Caco-2 (cell line): ENCODE results near the gene CRYGA. TPM values are rescaled to one million over a fixed set of nuclear protein-coding genes. Genes with fewer than 3 reads are reported as not detected.

Experiments
- Bru-seq: library from RNA; stranded (reverse); fragments of 400-500 nt; gene quantifications from one replicate; lab custom pipeline; 2021; lab: Mats Ljungman, UMichigan
- BruChase-seq, 2 experiments: library from RNA; stranded (reverse); fragments of 400-500 nt; gene quantifications; one replicate each; lab custom pipeline; 2021; lab: Mats Ljungman, UMichigan
- BruUV-seq: library from RNA; stranded (reverse); fragments of 400-500 nt; replicated peaks from 2 replicates; lab custom pipeline; 2021; lab: Mats Ljungman, UMichigan
- CTCF ChIA-PET: fragments of 300-600 bp; sonication (Branson Sonifier 250); formaldehyde crosslinking; loops from one replicate; lab custom pipeline; 2022; ENCODE audit warnings: antibody characterized with exemption; lab: Charles Lee
- POLR2A ChIA-PET: fragments of 300-600 bp; sonication (Branson Sonifier 250); formaldehyde crosslinking; loops from one replicate; lab custom pipeline; 2022; ENCODE audit warnings: antibody characterized with exemption; lab: Charles Lee
- DNase-seq, 2 experiments: peaks; one replicate each; pipeline versions ENCODE4 v3.0.0 to v3.0.0-alpha.2; 2020 to 2022
- H3K27me3 ChIP-seq: replicated peaks from 2 replicates; pipeline ENCODE4 v1.6.0; 2011; ENCODE audit warnings: low read length; ENCODE audit not compliant: control insufficient read depth, insufficient read depth
- H3K36me3 ChIP-seq: 2 replicates; pipeline ENCODE4 v1.5.1; 2011; ENCODE audit warnings: low read length; ENCODE audit not compliant: control insufficient read depth, insufficient read depth
- H3K4me1 ChIP-seq: fragments of 250-450 bp; sonication (Bioruptor Pico); 2 replicates; pipeline ENCODE4 v1.5.1; 2020; ENCODE audit warnings: mild to moderate bottlenecking
- H3K4me3 ChIP-seq: 2 replicates; pipeline ENCODE4 v1.5.1; 2011; ENCODE audit warnings: low read depth, mild to moderate bottlenecking, control low read depth, low read length
- H3K9me3 ChIP-seq: fragments of 250-450 bp; sonication (Bioruptor Pico); 2 replicates; pipeline ENCODE4 v1.5.1; 2020; ENCODE audit warnings: mild to moderate bottlenecking, moderate library complexity
- H3K27ac Mint-ChIP-seq: one replicate; pipeline ENCODE4 v1.8.0; 2022; ENCODE audit warnings: mixed read lengths; ENCODE audit not compliant: unreplicated experiment
- H3K27me3 Mint-ChIP-seq: one replicate; pipeline ENCODE4 v1.8.0; 2022; ENCODE audit warnings: mixed read lengths; ENCODE audit not compliant: insufficient read depth, unreplicated experiment
- H3K36me3 Mint-ChIP-seq: one replicate; pipeline ENCODE4 v1.8.0; 2022; ENCODE audit warnings: mild to moderate bottlenecking, mixed read lengths; ENCODE audit not compliant: insufficient read depth, unreplicated experiment
- H3K4me1 Mint-ChIP-seq: one replicate; pipeline ENCODE4 v1.8.0; 2022; ENCODE audit warnings: low read depth, mixed read lengths; ENCODE audit not compliant: unreplicated experiment
- H3K4me3 Mint-ChIP-seq: one replicate; pipeline ENCODE4 v1.8.0; 2022; ENCODE audit warnings: mild to moderate bottlenecking, moderate library complexity, mixed read lengths; ENCODE audit not compliant: unreplicated experiment
- H3K9me3 Mint-ChIP-seq: one replicate; pipeline ENCODE4 v1.8.0; 2022; ENCODE audit warnings: mixed read lengths; ENCODE audit not compliant: unreplicated experiment
- CTCF ChIP-seq, 2 experiments: fragments of 200-600 bp in 1 of 2; IDR thresholded peaks; 1 replicate in 1 of 2; 2 replicates in 1 of 2; pipeline versions ENCODE4 v1.5.1 to v1.8.0; 2011 to 2022; ENCODE audit warnings: antibody characterized with exemption in 1 of 2, control low read depth in 1 of 2, inconsistent platforms in 1 of 2, low read depth in 1 of 2, low read length in 1 of 2, mild to moderate bottlenecking in 1 of 2, moderate library complexity in 1 of 2; ENCODE audit not compliant: insufficient read depth in 1 of 2, severe bottlenecking in 1 of 2, unreplicated experiment in 1 of 2
- intact Hi-C: fragments of 100-400 bp; cut with micrococcal nuclease; formaldehyde crosslinking; loops from one replicate; pipeline ENCODE4 v1.10.0; 2022; ENCODE audit not compliant: unreplicated experiment
- long read RNA-seq: library from polyadenylated mRNA; stranded (forward); transcript quantifications from one replicate; pipeline ENCODE4 v2.0.0, GENCODE V29; 2022
- total RNA-seq: library from RNA; stranded (reverse); gene quantifications from 2 replicates; pipeline ENCODE4 v1.2.3, GENCODE V29; 2022

The CRYGA gene
- total RNA-seq: not detected in 2 replicates
- not detected for Bru-seq, nascent RNA
- BruChase-seq, experiment 1, labeled RNA remaining after a 2-hour chase: not detected
- not detected for BruChase-seq, experiment 2, labeled RNA remaining after a 6-hour chase
- long read RNA-seq: 0 reads

- Mint-ChIP-seq H3K4me3 (no peak within 1 kb of the TSS), H3K9me3 (no peaks in the 10 kb centered on the region), H3K27me3 (no peaks in the 10 kb centered on the region), H3K36me3 (no peaks in the 10 kb centered on the region), H3K4me1 (no peaks in the 10 kb centered on the region), H3K27ac (no peak within 1 kb of the TSS)
- BruUV-seq: no TSS peak
- no peak for DNase-seq
- Histone ChIP-seq H3K36me3 (no peaks in the 10 kb centered on the region), H3K4me3 (no peak within 1 kb of the TSS), H3K4me1 (no peaks in the 10 kb centered on the region), H3K27me3 (no peaks in the 10 kb centered on the region), H3K9me3 (no peaks in the 10 kb centered on the region)
- ChIA-PET CTCF (interaction anchor here (0.6 kb wide), 1 partner anchor 17 kb away, joined by 4 read pairs; no protein-coding TSS in a partner anchor), POLR2A (no interaction called here)
- TF ChIP-seq CTCF (IDR thresholded peaks at IDR 0.05; ENCODE audit: insufficient read depth in 1 of 2, low read depth in 1 of 2, low read length in 1 of 2, severe bottlenecking in 1 of 2, unreplicated experiment in 1 of 2): no peak
- intact Hi-C loops: no loop called here
Observed at GRCh38 chr2:208163489-208163888, at the start of gene CRYGA. Gene CRYGA (minus strand): TSS chr2:208163589. CDS start chr2:208163556, 33 bp downstream.

GRCh38 chr2:208210688-208211451, 47.5 kb upstream of the CRYGA start:
- Mint-ChIP-seq H3K36me3 (no peaks in the 10 kb centered on the region), H3K4me3 (no peak overlapping the region), H3K27ac (no peak overlapping the region), H3K27me3 (no peaks in the 10 kb centered on the region), H3K4me1 (no peaks in the 10 kb centered on the region), H3K9me3 (no peaks in the 10 kb centered on the region)
- no TSS peak for BruUV-seq
- Histone ChIP-seq H3K36me3 (no peaks in the 10 kb centered on the region), H3K4me3 (no peak overlapping the region), H3K27me3 (no peaks in the 10 kb centered on the region), H3K9me3 (no peaks in the 10 kb centered on the region), H3K4me1 (no peaks in the 10 kb centered on the region)
- intact Hi-C loops: no loop called here
- no peak for DNase-seq
- POLR2A ChIA-PET: interaction anchor here (0.6 kb wide), 1 partner anchor 40 kb away, joined by 5 read pairs; no protein-coding TSS in a partner anchor
- CTCF ChIA-PET: no interaction called here
- TF ChIP-seq CTCF (IDR thresholded peaks at IDR 0.05; ENCODE audit: insufficient read depth in 1 of 2, low read depth in 1 of 2, low read length in 1 of 2, severe bottlenecking in 1 of 2, unreplicated experiment in 1 of 2): no peak

GRCh38 chr2:208208335-208209085, 45.1 kb upstream of the CRYGA start:
- no peak overlapping the region for H3K4me3 ChIP-seq
- no peak for DNase-seq
- Mint-ChIP-seq H3K36me3 (no peaks in the 10 kb centered on the region), H3K27me3 (no peaks in the 10 kb centered on the region), H3K4me3 (no peak overlapping the region), H3K4me1 (no peaks in the 10 kb centered on the region), H3K9me3 (no peaks in the 10 kb centered on the region), H3K27ac (no peak overlapping the region)
- intact Hi-C loops: no loop called here
- CTCF ChIA-PET: no interaction called here
- H3K4me1 ChIP-seq: no peaks in the 10 kb centered on the region
- BruUV-seq: no TSS peak
- POLR2A ChIA-PET: no interaction called here
- TF ChIP-seq CTCF (IDR thresholded peaks at IDR 0.05; ENCODE audit: insufficient read depth in 1 of 2, low read depth in 1 of 2, low read length in 1 of 2, severe bottlenecking in 1 of 2, unreplicated experiment in 1 of 2): no peak
- H3K36me3 ChIP-seq: no peaks in the 10 kb centered on the region
- no peaks in the 10 kb centered on the region; the same call in 1 of the 2 replicates for H3K27me3 ChIP-seq
- H3K9me3 ChIP-seq: no peaks in the 10 kb centered on the region
